GM12892 (cell line): ENCODE results near the gene FRMD3.

ENCODE experiments used
- POLR2A ChIP-seq: IDR thresholded peaks from 2 replicates; pipeline ENCODE4 v1.6.1; 2011; ENCODE audit warnings: low read depth, low read length, control low read depth
- POLR2AphosphoS5 ChIP-seq: IDR thresholded peaks from 2 replicates; pipeline ENCODE4 v1.6.1; 2011; ENCODE audit warnings: low read depth, low read length, control low read depth

GRCh38 chr9:83405759-83406158, 132.4 kb downstream of the FRMD3 start:
- TF ChIP-seq POLR2AphosphoS5 (no peak), POLR2A (no peak)
